Activated CD8-positive, alpha-beta T cell treated with anti-CD3 and anti-CD28 coated beads for 36 hours (primary cell): ENCODE data around the gene STRA6. TPM values are rescaled to one million over a fixed set of nuclear protein-coding genes. Genes with fewer than 3 reads are reported as not detected.

Source experiments
- ATAC-seq: fragments of 200-7000 bp; cut with Tn5 transposase; one replicate; pipeline ENCODE4 v1.10.0; 2021; ENCODE audit warnings: mild to moderate bottlenecking, moderate library complexity
- CTCF ChIA-PET: fragments of 350-600 bp; sonication (Branson Sonifier 250); formaldehyde crosslinking; loops from one replicate; lab custom pipeline; 2021; ENCODE audit warnings: antibody characterized with exemption; lab: Charles Lee
- POLR2A ChIA-PET: fragments of 350-600 bp; sonication (Branson Sonifier 250); formaldehyde crosslinking; loops from one replicate; lab custom pipeline; 2021; ENCODE audit warnings: antibody characterized with exemption; lab: Charles Lee
- DNase-seq: peaks from one replicate; pipeline ENCODE4 v3.0.0-alpha.2; 2020
- H3K27ac Mint-ChIP-seq: one replicate; pipeline ENCODE4 v1.8.0; 2021; ENCODE audit warnings: mild to moderate bottlenecking, mixed read lengths
- H3K27me3 Mint-ChIP-seq: one replicate; pipeline ENCODE4 v1.8.0; 2021; ENCODE audit warnings: mixed read lengths
- H3K36me3 Mint-ChIP-seq: one replicate; pipeline ENCODE4 v1.8.0; 2021; ENCODE audit warnings: low read depth, mixed read lengths
- H3K4me1 Mint-ChIP-seq: one replicate; pipeline ENCODE4 v1.8.0; 2021; ENCODE audit warnings: low read depth, mixed read lengths
- H3K4me3 Mint-ChIP-seq: one replicate; pipeline ENCODE4 v1.8.0; 2021; ENCODE audit warnings: mild to moderate bottlenecking, moderate library complexity, mixed read lengths
- H3K9me3 Mint-ChIP-seq: one replicate; pipeline ENCODE4 v1.8.0; 2021; ENCODE audit warnings: mixed read lengths
- intact Hi-C: fragments of 100-400 bp; cut with micrococcal nuclease; formaldehyde crosslinking; loops from one replicate; pipeline ENCODE4 v1.10.0; 2022
- total RNA-seq, 2 experiments: library from RNA; stranded (reverse); gene quantifications; one replicate each; pipeline ENCODE4 v1.2.3, GENCODE V29; 2021
- TF ChIP-seq, protein P1 (sequence below): fragments of 200-600 bp; IDR thresholded peaks from one replicate; pipeline ENCODE4 v1.8.0; 2022; ENCODE audit warnings: antibody characterized with exemption, mild to moderate bottlenecking

STRA6 gene
- total RNA-seq, 2 experiments from 2014 or later, result 0.51 to 0.72 TPM

DNA sequence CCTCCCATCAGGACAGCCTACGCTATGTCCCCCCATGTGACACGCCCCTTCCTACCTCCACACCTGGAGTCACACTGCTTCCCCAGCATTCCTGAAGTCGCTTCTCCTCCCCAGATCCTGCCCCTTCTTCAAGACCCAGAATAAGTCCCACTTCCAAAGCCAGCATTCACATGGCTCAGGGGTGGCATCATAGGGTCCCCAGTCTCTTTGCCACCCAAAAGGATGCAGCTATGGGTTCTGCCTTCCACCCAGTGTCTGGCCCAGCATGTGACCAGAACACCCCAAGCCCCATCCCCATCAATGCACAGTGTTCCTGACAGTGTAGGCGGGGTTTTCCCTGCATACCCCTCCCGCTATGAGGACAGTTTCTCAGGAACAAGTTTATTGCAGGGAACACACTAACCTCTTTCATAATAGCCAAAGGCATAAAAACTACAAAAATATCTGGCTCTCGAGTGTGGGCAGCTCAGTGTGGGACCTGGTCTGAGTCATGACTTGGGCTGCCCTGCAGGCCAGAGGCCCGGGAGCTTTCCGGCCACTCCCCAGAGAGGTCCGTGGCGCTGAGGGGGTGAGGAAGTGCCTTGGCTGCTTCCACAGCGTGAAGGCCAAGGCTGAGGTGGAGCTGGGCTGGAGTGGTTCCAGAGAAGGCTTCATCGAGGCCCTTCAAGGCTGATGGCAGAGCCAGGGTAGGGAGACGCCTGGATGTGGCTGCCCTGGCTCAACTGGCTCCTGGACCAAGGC lies 23.3 kb downstream of the STRA6 start:
- ATAC-seq (no peak), DNase-seq (no peak)
- intact Hi-C loops, result no loop called here
- no peak overlapping the region for H3K27ac Mint-ChIP-seq
- no peak overlapping the region for H3K4me3 Mint-ChIP-seq
- POLR2A ChIA-PET, result no interaction called here
- TF ChIP-seq, protein P1, sequence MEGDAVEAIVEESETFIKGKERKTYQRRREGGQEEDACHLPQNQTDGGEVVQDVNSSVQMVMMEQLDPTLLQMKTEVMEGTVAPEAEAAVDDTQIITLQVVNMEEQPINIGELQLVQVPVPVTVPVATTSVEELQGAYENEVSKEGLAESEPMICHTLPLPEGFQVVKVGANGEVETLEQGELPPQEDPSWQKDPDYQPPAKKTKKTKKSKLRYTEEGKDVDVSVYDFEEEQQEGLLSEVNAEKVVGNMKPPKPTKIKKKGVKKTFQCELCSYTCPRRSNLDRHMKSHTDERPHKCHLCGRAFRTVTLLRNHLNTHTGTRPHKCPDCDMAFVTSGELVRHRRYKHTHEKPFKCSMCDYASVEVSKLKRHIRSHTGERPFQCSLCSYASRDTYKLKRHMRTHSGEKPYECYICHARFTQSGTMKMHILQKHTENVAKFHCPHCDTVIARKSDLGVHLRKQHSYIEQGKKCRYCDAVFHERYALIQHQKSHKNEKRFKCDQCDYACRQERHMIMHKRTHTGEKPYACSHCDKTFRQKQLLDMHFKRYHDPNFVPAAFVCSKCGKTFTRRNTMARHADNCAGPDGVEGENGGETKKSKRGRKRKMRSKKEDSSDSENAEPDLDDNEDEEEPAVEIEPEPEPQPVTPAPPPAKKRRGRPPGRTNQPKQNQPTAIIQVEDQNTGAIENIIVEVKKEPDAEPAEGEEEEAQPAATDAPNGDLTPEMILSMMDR, result no peak
- H3K36me3 Mint-ChIP-seq, result no peaks in the 10 kb centered on the region
- no peaks in the 10 kb centered on the region for H3K9me3 Mint-ChIP-seq
- no peaks in the 10 kb centered on the region for H3K4me1 Mint-ChIP-seq
- CTCF ChIA-PET, result no interaction called here
- no peaks in the 10 kb centered on the region for H3K27me3 Mint-ChIP-seq

DNA sequence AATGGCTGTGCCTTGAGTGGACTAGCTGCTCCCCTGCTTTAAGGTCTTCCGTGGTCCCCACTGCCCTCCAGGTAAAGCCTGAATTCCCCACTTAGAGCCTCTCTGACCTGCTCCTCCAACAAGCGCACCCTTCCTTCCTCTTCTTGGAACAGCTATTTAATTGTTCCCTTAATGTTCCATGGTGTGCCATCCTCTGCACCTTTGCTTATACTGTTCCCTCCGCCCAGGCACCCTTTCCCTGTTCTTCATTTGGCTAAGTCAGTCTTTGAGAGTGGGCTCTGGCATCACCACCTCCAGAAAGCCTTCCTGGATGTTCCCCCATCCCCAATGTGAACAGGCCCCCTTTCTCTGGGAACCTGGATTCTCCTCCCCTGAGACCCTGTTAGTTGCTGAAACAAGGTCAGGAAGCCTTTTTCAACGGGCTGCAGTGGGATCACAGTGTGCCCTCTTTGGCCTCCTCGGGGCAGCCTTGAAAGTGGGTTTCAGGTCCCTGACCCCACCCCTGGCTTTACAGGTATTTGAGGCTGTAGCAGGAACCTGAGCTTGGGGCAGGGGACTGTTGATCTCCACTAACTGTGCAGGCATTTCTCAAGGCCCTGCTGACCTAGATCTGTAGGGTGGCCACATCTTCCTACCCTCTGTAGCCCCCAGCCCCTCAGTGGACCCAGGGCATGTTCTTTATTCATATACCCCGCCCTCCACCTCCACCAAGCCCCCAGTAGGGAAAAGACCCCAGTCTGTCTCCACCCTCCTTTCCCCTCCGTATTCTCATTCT lies 24.1 kb downstream of the STRA6 start:
- intact Hi-C loops, result no loop called here
- POLR2A ChIA-PET, result no interaction called here
- Mint-ChIP-seq H3K4me1 (no peaks in the 10 kb centered on the region), H3K4me3 (no peak overlapping the region), H3K27me3 (no peaks in the 10 kb centered on the region), H3K9me3 (no peaks in the 10 kb centered on the region), H3K36me3 (no peaks in the 10 kb centered on the region), H3K27ac (no peak overlapping the region)
- DNase-seq (no peak), ATAC-seq (no peak)
- TF ChIP-seq, protein P1, result no peak
- CTCF ChIA-PET, result no interaction called here

DNA sequence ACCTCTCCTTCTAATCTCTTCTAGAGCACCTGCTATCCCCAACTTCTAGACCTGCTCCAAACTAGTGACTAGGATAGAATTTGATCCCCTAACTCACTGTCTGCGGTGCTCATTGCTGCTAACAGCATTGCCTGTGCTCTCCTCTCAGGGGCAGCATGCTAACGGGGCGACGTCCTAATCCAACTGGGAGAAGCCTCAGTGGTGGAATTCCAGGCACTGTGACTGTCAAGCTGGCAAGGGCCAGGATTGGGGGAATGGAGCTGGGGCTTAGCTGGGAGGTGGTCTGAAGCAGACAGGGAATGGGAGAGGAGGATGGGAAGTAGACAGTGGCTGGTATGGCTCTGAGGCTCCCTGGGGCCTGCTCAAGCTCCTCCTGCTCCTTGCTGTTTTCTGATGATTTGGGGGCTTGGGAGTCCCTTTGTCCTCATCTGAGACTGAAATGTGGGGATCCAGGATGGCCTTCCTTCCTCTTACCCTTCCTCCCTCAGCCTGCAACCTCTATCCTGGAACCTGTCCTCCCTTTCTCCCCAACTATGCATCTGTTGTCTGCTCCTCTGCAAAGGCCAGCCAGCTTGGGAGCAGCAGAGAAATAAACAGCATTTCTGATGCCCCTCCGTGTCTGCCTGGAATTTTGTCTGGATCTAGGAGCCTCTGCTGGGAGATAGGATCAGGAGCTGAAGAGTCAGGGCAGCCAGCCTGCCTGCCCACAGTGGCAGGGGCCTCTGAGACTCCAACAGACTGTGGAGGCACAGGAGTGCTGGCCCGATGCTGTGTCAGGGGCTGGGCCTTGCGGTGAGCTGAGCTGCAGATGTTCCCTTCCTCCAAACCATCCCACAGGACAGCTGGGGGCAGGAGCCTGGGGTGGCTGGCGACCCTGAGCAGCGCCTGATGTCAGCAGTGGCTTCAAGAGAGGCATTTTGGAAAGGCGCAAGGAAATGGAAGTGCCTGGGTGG lies 26.0 kb downstream of the STRA6 start:
- Mint-ChIP-seq H3K36me3 (no peaks in the 10 kb centered on the region), H3K4me1 (no peaks in the 10 kb centered on the region), H3K27me3 (no peaks in the 10 kb centered on the region), H3K9me3 (no peaks in the 10 kb centered on the region), H3K4me3 (no peak overlapping the region), H3K27ac (no peak overlapping the region)
- TF ChIP-seq, protein P1, result no peak
- ChIA-PET POLR2A (no interaction called here), CTCF (no interaction called here)
- ATAC-seq (no peak), DNase-seq (no peak)
- intact Hi-C loops, result no loop called here

DNA sequence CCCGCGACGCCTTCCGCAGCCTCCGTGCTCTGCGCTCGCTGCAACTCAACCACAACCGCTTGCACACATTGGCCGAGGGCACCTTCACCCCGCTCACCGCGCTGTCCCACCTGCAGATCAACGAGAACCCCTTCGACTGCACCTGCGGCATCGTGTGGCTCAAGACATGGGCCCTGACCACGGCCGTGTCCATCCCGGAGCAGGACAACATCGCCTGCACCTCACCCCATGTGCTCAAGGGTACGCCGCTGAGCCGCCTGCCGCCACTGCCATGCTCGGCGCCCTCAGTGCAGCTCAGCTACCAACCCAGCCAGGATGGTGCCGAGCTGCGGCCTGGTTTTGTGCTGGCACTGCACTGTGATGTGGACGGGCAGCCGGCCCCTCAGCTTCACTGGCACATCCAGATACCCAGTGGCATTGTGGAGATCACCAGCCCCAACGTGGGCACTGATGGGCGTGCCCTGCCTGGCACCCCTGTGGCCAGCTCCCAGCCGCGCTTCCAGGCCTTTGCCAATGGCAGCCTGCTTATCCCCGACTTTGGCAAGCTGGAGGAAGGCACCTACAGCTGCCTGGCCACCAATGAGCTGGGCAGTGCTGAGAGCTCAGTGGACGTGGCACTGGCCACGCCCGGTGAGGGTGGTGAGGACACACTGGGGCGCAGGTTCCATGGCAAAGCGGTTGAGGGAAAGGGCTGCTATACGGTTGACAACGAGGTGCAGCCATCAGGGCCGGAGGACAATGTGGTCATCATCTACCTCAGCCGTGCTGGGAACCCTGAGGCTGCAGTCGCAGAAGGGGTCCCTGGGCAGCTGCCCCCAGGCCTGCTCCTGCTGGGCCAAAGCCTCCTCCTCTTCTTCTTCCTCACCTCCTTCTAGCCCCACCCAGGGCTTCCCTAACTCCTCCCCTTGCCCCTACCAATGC lies 27.1 kb downstream of the STRA6 start:
- no peak overlapping the region for H3K4me3 Mint-ChIP-seq
- no peak overlapping the region for H3K27ac Mint-ChIP-seq
- ChIA-PET POLR2A (interaction anchor here (0.9 kb wide), 1 partner anchor 47 kb away, joined by 3 read pairs; no protein-coding TSS in a partner anchor), CTCF (no interaction called here)
- ATAC-seq, result no peak
- H3K4me1 Mint-ChIP-seq, result no peaks in the 10 kb centered on the region
- H3K36me3 Mint-ChIP-seq, result no peaks in the 10 kb centered on the region
- no peaks in the 10 kb centered on the region for H3K27me3 Mint-ChIP-seq
- DNase-seq, result no peak
- no peaks in the 10 kb centered on the region for H3K9me3 Mint-ChIP-seq
- intact Hi-C loops, result no loop called here
- TF ChIP-seq, protein P1, result no peak
